ENCODE data around the gene OR6C6.
"Not testable (repeated sequence)": the region's sequence is repeated elsewhere in the genome, so short reads cannot be mapped to it uniquely, and the experiment has no call there.

The OR6C6 gene

GRCh38 chr12:55296469-55296868 lies at the start of gene OR6C6:
TSS of gene OR6C6 (minus strand) at chr12:55296569. CDS start at chr12:55295232, 1,337 bp downstream.
- DNase-seq, result no peak

GRCh38 chr12:55336002-55336401 lies 39.6 kb upstream of the OR6C6 start:
- DNase-seq, result no peak

- no peak for DNase-seq
Measured at GRCh38 chr12:55330446-55330845, 34.1 kb upstream of the OR6C6 start, which contains the start of gene OR6C3. TSS of gene OR6C3 (plus strand) at chr12:55330746. CDS start at chr12:55331701, 955 bp downstream.

GRCh38 chr12:55325801-55326200 lies 29.4 kb upstream of the OR6C6 start:
- DNase-seq, result not testable (repeated sequence)

DNA sequence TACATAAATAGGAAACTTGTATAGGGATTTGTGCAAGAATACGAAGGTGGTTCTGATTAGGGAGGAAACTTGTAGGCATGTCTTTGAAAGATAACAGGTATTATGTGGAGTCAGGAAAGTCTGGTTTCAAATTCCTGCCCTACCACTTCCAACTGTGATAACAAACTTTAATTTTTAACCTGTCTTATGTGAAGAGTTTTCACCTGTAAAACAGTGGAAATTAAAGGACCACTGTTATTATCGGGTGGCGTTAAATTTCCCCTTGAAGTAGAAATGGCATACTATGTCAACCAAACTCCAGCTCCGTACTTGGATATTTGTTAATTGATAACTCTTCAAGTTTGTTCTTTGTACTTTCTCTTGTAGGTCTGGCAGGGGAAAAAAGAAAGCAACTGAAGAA lies 23.8 kb upstream of the OR6C6 start:
- no peak for DNase-seq

DNA sequence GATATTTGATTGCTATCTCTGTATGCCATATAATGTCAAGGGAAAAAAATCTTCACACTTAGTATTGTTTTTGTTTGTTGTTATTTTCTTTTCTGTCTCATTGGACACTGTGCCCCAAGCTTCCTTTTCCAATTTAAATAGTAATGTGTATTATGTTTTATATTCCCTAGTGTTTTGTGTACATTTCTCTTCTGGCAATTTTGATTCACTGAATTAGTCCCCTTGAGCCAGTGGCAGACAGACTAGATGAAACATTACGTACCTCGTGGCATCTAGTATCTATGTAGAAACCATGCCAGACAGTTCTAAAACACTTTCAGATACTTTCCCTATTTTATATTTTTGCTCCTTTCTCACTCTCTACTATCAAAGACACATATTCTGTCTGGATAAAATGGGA lies 17.7 kb upstream of the OR6C6 start, which contains the start of gene OR6C1:
OR6C1 (plus strand) TSS at position 301 of the 400 bp plus-strand sequence. CDS start 6,257 bp downstream, outside the sequence.
- DNase-seq, result no peak

GRCh38 chr12:55289999-55290398 lies 6.4 kb downstream of the OR6C6 start:
- no peak for DNase-seq

- no peak for DNase-seq
Measured at GRCh38 chr12:55280991-55281390, 15.4 kb downstream of the OR6C6 start.

DNA sequence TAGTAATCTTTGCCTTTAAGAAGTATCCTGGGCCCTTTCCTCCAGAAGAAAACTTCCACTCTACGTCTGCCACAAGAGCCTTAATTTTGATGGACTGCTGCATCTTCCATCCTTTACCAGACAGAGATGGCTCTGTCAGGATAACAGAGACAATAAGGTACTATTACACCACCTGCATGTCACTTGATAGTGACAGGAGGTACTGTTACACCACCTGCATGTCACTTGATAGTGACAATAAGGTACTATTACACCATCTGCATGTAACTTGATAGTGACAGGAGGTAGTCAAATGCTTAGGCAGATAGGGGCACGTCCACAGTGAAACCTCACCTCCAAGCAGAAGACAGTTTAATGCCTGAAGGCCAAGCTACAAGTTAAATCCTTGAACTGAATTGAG lies 38.1 kb downstream of the OR6C6 start:
- DNase-seq, result no peak

DNA sequence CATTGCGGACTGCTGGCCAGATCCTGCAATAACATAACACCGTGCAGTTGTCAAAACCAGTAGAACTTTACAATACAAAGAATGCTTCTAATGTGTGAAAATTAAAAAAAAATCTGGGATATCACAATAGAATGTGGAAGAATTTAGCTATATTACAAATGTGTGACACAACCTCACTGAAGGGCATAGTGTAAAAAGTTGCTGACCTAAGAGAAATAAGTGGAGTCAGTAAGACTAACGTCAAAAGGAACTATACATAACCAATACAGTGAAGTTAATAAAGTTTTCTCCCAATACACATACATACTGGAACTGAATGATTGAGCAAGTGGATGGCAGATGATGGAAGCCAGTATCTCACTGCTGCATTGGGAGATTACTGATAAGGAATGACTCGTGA lies 39.5 kb downstream of the OR6C6 start:
- DNase-seq, result no peak

DNA sequence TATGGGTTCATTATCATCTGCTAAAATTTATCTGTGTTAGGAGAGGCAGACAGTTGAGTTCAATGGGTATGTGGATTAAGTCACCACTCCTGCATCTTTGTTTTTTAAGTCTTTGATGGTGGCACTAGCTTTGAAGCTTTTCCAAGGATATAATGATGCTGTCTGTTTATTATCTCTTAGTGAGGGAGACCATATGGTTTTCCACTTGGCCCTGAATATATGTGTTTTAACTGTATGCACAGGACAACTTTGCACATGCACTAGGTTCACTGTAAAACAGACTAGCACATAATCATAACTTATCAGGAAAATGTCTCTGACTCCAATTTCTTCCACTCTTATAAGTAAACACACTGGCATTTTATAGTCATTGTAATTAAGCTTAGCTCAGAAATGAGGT lies 43.1 kb downstream of the OR6C6 start:
- DNase-seq, result no peak

DNA sequence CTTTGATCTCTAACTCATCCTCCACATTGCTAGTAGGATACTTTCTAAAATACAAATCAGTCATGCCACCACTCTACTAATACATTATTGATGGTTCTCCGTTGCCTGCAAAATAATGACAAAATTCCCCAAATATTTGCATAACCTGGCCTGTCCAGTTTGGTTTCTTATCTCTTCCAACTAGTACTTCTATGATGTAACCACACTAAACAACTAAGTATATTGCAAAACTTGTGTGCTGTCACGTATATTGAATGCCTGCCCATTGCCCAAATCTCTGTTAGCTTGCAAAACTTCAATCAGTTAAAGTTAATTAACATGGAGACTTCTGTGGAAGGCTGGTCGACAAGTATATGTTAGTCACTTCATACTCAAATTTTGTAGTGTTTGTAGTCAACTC lies 45.4 kb downstream of the OR6C6 start:
- no peak for DNase-seq

DNA sequence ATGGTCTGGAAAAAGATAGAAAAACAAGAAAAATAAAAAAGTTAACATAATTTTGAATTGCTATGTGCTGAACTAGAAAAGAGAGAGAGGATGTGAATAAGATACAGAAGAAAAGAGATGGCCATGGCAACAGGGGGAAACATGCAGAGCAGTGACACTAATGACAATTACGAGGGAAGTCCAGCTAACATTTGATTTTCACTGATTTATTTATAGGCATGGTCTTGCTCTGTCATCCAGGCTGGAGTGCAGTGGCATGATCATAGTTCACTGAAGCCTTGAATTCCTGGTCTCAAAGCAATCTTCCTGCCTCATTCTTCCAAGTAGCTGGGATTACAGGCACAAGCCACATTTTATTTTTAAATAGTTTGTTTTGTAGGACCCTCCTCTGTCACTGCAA lies 50.2 kb downstream of the OR6C6 start:
- no peak for DNase-seq

DNA sequence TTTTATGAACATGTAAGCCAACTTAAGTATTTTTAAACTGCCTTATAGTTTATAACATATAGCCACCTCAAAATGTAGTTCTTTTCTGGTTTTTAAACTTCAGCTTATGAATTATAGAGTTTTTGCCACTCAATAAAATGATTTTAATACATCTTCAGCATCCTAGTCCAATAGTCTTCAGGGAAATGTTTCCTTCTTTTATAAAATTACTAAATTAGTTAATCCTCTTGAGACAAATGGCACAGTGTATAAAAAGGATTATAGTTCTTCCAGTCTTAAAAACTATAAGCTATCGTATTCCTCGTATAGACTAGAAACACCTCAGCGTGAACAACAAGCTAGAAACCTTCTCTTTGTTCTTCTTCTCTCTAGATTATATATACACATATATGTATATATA lies 52.1 kb downstream of the OR6C6 start, which contains the start of gene OR6C74:
OR6C74 (plus strand) TSS at position 301 of the 400 bp plus-strand sequence. CDS start 2,679 bp downstream, outside the sequence.
- DNase-seq, result no peak

Data from SHP77 treated with DMSO at 0.1 percent for 48 hours (cell line).